ENCODE measurements around the gene SHISA9. TPM values are rescaled to one million over a fixed set of nuclear protein-coding genes. Genes with fewer than 3 reads are reported as not detected.

The SHISA9 gene
- total RNA-seq, 2 donors from 2014 or later: 0.41 to 0.47 TPM

- no peaks in the 10 kb centered on the region for H3K9me3 ChIP-seq
- TF ChIP-seq CTCF (IDR thresholded peaks at IDR 0.05): no peak
- H3K4me1 ChIP-seq: no peaks in the 10 kb centered on the region
- H3K4me3 ChIP-seq: no peak overlapping the region
- no peaks in the 10 kb centered on the region for H3K27me3 ChIP-seq
- H3K27ac ChIP-seq: no peak overlapping the region
- DNase-seq (ENCODE audit: low spot score): no peak
- no peaks in the 10 kb centered on the region for H3K36me3 ChIP-seq
Observed at GRCh38 chr16:13178318-13178717, 276.9 kb downstream of the SHISA9 start.

- no peak for TF ChIP-seq CTCF (IDR thresholded peaks at IDR 0.05)
- Histone ChIP-seq H3K27ac (no peak overlapping the region), H3K9me3 (no peaks in the 10 kb centered on the region), H3K36me3 (no peaks in the 10 kb centered on the region), H3K4me3 (no peak overlapping the region), H3K27me3 (no peaks in the 10 kb centered on the region), H3K4me1 (no peaks in the 10 kb centered on the region)
- DNase-seq (ENCODE audit: low spot score): no peak
Observed at GRCh38 chr16:13181432-13181831, 280.0 kb downstream of the SHISA9 start.

GRCh38 chr16:13186813-13187212 lies 285.4 kb downstream of the SHISA9 start:
- Histone ChIP-seq H3K27ac (no peak overlapping the region), H3K27me3 (no peaks in the 10 kb centered on the region), H3K4me3 (no peak overlapping the region), H3K36me3 (no peaks in the 10 kb centered on the region), H3K4me1 (no peaks in the 10 kb centered on the region), H3K9me3 (no peaks in the 10 kb centered on the region)
- TF ChIP-seq CTCF (IDR thresholded peaks at IDR 0.05): no peak
- DNase-seq (ENCODE audit: low spot score): no peak

- Histone ChIP-seq H3K4me1 (no peaks in the 10 kb centered on the region), H3K36me3 (no peaks in the 10 kb centered on the region), H3K27me3 (no peaks in the 10 kb centered on the region), H3K4me3 (no peak overlapping the region), H3K9me3 (peaks cover 0 to 2% of the 10 kb centered on the region in 2 donors), H3K27ac (no peak overlapping the region)
- no peak for TF ChIP-seq CTCF (IDR thresholded peaks at IDR 0.05)
- DNase-seq (ENCODE audit: low spot score): no peak
Observed at GRCh38 chr16:13189250-13189649, 287.9 kb downstream of the SHISA9 start.

- Histone ChIP-seq H3K4me1 (no peaks in the 10 kb centered on the region), H3K27me3 (no peaks in the 10 kb centered on the region), H3K36me3 (no peaks in the 10 kb centered on the region), H3K27ac (no peak overlapping the region), H3K9me3 (peaks cover 0 to 5% of the 10 kb centered on the region in 2 donors), H3K4me3 (no peak overlapping the region)
- no peak for DNase-seq (ENCODE audit: low spot score)
- TF ChIP-seq CTCF (IDR thresholded peaks at IDR 0.05): no peak
Observed at GRCh38 chr16:13193721-13194120, 292.3 kb downstream of the SHISA9 start.

GRCh38 chr16:13194766-13195165 lies 293.4 kb downstream of the SHISA9 start:
- no peak for DNase-seq (ENCODE audit: low spot score)
- no peaks in the 10 kb centered on the region for H3K36me3 ChIP-seq
- H3K9me3 ChIP-seq: peaks cover 0 to 5% of the 10 kb centered on the region in 2 donors
- no peak for TF ChIP-seq CTCF (IDR thresholded peaks at IDR 0.05)
- H3K27me3 ChIP-seq: no peaks in the 10 kb centered on the region
- no peak overlapping the region for H3K27ac ChIP-seq
- no peaks in the 10 kb centered on the region for H3K4me1 ChIP-seq
- no peak overlapping the region for H3K4me3 ChIP-seq
